GM19025 (cell line): Measurements from ENCODE around the gene GSE1.

Source experiments
- ATAC-seq: cut with Tn5 transposase; IDR thresholded peaks from one replicate; pipeline ENCODE4 v1.9.1; 2021; ENCODE audit warnings: mild to moderate bottlenecking, low read depth, moderate library complexity; ENCODE audit not compliant: unreplicated experiment

Gene GSE1

DNA sequence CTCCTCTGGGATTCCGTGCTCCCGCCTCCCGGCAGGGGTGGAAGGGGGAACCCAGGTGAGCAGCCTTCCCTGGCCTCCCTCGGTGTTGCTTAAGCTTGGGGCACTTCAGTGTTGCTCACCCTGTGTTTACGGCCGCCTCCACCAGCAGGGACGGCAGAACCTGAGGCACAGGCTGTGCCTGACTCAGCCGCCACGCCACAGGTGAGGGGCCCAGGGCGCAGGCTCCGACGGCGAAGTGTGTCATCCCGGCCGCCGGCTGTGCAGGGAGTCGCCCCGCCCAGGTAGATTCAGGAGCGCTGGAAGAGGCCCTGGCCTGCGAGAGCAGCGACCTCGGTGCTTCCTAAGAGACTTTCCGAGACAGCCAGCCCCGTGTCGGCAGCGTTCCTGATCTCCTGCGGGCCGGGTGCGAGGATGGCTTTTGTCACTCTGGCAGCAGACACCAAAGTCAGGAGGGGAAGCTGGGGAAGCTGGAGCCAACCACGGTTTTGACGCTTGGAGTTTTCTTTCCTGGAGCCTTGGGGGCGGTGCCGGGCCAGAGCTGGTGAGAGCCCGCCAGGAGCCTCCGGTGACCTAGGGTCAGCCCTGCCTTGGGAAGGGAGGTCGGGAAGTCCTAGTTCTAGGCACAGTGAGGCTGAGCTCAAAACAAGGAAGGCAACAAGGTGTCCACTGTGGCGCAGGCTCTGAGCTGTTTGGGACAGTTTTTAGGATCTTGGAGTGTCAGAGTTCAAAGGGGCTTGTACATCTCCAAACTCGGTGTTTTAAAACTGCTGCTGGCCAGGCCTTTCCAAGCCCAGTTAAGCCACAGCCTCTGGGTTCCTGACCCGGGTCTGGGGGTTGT lies 2.1 kb downstream of the GSE1 start:
- no peak for ATAC-seq

DNA sequence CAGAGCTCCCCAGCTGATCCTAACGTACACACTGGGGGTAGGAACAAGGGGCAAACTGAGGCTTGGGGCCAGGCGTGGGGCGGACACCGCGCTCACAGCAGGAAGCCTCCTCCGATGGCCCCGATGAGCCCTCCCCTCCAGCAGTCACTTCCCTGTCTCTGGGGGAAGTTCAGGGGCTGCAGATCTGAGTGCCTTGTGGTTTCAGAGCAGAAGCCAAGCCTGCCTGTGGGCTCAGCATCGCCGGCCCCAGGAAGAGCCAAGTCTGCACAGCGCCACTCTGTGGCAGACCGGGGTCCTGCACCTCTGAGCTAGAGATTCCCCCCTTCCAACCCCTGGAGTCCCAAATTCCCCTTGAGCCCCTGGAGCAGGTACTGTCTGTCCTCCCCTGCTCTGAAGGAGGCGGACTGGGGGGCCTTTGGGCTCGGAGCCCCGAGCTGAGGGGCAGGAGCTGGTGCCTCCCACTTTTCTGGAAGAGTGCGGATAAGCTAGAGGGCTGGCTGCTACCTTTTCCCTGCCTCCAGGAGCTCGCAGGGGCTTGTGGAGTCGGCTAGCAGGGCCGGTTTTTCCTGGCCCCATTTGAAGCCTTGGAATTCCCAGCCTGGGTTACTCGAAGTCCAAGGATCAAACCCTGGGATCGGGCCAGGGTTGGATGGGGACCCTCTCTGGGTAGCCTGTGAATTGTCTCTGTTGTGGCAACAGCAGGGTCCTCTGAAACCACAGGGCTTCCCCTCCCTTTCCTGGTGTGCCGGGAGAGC lies 2.9 kb downstream of the GSE1 start:
- no peak for ATAC-seq

DNA sequence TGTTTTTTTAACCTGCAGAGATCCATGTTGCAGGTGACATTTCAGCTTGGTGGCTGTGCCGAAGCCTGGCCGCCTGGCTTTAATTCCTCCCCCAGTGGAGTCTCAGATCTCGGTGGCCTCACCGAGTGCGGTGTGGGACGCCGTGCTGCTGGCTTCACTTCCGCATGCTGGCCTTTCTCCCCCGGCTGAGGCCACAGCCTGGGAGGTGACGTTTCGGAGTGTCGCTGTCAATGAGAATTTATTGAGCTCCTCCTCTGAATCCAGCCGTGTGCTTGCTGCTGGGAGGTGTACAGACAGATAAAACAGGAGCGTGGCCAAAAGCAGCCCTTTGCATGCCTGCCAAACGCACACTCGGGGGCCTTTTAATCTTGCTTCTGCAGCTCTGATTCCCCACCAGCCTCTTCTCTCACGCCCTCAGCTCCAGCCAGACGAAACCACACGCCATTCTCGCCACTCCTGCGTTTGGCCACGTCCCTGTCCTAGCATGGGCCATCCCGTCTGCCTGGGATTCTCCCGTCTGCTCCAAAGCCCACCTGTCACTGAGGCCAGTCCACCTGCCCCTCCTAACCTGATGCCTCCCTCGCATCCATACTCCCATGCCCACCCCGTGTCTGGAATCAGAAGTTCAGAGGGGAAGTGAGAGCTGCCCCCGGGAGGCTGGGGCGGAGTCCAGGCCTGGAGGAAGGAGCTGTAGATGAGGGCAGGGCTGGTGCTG lies 3.6 kb downstream of the GSE1 start:
- no peak for ATAC-seq

DNA sequence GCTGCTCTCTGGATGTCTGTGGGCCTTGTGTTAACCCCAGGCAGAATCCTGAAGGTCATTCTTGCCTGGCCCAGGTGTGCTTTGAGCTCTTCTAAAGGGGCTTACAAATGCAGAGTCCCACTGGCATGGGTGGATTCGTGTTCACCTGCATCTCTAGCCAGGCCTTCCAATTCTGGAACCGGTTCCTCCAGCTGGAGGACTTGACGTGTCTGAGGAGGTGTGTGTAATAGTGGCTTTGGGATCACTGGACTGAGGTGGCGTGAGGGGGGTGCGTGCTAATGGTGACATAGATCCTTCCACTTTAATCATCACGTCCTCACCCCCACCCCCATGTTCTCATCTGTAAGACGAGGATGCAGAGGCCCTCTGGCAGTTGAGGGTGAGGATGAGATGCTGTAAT lies 4.8 kb downstream of the GSE1 start:
- ATAC-seq = no peak

DNA sequence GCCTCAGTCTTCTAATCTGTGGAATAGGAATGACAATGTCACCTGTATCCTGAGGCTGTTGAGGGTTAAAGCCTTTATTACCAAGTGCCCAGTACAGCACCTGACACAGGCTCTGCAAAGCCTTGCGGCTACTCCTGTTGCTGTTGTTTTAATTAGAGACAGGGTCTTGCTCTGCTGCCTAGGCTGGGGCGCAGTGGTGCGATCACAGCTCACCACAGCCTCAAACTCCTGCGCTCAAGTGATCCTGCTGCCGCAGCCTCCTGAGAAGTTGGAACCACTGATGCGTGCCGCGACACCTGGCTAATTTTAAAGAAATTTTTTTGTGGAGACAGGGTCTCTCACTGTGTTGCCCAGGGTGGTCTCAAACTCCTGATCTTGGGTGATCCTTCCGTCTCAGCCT lies 5.4 kb downstream of the GSE1 start:
- no peak for ATAC-seq

DNA sequence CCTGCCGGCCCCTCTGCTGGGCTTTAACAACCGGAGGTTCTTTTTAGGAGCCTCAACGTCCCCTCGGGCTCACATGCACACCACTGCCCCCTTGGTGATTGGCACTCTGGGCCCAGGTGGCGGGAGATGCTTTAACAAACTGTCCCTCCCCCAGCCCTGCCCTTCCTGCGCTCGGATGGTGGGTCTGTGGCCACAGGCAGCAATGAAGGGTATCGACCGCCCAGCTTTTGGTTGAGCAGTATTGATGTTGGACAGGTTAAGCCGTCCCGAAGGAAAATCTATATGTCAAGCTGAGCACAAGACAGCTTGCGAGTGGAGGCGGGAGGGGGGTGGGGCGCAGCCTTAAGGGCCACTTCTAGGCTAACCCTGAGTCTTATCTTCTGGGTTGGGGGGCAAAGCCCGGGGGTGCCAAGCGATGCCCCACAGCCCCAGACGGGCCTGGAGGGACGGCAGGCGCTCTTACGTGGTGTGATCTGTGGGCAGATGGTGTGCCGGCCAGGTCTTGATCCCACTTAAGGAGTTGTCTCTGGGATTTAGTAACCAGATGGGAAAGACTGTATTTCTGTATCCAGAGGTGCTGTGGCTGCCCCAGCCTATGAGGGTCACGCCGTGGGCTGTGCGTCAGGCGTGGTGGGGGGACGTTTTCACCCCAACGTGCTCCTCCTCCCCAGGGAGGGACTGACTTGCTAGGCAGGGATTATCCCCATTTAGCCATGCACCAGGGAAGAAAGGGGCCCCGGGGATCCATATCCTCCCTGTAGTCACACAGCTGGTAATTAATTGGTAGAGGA lies 6.2 kb downstream of the GSE1 start:
- no peak for ATAC-seq

DNA sequence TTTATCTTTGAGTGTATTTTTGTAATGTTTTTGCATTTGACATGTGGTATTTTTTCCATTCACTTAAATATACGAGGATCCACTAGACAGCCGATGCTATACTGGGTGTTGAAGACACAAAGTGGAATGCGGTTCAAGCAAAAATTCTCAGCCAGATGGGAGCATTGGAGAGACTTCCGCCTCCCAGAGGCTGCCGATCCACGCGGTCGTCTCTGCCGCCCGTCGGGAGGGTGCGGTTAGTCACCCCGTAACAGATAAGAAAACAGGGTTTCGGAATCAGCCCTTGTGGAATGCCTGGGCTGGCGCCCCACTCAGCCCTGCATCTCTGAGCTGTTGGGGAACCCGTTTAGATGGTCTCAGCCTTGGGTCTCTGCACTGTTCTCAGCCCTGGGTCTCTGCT lies 7.3 kb downstream of the GSE1 start:
- no peak for ATAC-seq

DNA sequence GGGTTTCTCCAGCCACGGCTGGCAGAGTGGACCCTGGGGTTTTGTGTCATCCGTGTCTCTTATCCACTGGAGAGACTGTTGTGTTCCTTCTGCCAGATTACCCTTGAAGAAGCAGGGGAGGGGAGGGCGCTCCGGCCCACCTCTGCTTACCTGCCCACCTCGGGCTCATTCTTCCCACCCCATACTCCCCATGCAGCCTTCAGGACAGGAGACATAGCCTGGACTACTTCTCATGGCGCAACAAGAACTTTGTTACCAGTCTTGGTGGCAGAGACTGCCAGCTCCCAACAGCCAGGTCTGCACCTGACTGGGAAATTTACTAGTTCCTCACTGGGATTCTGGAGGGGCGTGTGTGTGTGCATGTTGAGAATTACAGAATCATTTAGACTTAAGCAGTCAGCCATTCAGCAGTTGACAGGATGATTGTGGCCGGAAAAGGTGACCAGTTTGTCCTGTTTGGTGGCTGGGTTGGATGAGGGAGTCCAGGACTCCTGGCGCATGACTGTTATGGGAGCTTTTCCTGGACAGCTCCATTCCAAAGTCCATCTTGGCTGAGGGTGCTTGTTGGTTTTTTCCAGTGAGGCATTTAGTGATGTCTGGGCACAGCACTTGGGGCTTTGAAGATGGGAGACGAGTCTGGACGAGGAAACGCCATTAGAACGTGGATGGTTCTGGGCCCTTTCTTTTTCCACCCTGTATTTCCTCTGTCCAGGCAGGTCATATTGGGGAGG lies 8.7 kb downstream of the GSE1 start:
- ATAC-seq = no peak

DNA sequence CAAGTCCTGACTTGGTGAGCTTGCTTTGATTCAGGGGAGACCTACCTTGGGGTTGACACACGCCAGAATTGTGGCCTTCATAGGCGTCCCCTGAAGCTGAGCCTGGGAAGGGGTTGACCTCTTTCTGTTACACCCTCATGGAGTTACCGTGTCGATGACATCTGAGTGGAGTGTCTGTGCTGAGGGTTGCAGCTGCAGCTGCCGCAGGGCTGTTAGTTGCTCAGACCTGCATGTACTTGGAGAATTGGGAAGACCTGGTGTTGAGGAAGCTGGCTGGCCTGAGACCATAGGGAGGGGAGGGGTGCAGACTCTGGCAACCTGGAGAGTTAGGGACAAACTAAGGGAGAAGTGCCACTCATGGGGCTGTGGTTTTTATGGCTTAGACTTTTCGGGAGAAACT lies 9.6 kb downstream of the GSE1 start:
- ATAC-seq = no peak

DNA sequence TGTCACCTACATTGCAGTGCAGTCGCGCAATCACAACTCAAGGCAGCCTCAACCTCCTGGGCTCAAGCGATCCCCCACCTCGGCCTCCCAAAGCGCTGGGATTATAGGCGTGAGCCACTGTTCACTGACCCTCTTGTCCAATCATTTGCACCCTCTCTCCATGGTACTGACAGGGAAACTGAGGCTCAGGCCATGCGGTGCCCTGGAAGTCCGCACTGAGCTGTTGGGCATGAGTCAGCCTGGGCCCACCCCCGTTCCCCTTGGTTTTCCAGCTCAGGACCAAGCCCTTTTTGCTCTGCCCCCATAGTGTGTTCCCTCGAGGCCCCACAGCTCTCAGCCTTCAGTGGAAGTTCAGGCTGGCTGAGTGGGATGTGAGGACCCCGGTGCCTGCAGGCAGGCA lies 10.1 kb downstream of the GSE1 start:
- no peak for ATAC-seq

DNA sequence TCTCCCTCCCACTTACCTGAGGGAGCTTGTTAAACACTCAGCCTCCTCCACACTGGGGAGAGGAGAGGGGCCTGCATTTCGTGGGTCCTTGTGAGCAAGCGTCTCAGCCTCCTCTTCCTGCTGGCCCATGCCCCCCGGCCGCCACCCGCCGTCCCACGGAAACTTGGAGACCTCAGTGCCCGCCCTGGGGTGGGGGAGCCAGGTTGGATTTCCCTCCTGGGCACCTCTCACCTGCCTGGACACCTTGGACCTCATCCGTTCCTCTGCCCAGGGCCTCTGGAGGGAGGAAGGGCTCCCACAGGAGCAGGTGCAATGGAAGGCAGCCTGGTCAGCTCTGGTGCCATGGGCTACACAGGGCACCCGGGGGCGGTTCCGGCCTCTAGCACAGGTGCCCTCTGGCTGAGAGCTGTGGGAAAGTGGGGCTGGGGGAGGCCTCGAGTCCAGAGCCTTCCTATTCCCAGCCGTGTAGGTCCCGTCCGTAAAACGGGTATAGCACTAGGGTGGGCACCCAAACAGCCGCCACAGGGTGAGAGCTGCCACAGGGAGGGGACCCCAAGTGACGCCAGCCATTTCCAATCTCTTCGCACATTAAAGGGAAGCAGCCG lies 11.0 kb downstream of the GSE1 start:
- no peak for ATAC-seq

DNA sequence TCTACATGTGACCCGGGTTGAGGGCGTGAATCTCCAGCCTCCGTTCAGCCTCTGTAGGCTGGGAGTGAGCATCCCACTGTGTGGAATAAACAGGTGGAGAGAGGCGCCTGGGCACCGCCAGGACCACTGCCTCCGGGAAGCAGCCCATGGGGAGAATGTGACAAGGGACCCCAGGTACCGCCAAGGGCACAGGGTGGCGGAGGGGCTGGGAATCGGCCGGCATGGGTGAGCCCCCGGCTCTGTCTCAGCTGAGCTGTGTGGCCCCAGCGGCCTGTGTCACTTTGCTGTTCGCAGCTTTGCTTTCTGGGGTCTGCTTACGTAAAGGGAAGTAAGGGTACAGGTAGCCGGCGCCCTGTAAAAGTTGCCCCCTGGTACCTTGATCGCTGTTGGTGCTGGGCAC lies 11.5 kb downstream of the GSE1 start:
- ATAC-seq = no peak

DNA sequence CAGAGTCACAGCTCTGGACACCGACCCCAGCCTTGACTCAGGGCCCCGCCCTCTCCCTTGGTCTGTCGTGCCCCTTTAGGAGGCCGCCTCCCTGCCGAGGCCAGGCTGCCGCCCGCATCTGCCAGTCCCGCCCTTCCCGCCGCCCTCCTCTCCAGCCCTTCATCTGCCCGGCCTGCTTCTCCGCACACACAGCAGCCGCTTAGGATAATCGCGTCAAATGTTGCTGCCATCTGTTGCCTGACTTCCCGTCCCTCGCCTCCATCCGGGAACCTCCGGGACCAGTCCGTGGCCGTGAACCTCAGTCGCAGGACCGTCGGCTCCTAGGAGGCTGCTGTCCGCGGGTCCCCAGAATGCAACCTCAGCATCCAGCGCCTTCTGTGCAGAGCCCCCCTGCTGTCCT lies 11.9 kb downstream of the GSE1 start:
- ATAC-seq = no peak

DNA sequence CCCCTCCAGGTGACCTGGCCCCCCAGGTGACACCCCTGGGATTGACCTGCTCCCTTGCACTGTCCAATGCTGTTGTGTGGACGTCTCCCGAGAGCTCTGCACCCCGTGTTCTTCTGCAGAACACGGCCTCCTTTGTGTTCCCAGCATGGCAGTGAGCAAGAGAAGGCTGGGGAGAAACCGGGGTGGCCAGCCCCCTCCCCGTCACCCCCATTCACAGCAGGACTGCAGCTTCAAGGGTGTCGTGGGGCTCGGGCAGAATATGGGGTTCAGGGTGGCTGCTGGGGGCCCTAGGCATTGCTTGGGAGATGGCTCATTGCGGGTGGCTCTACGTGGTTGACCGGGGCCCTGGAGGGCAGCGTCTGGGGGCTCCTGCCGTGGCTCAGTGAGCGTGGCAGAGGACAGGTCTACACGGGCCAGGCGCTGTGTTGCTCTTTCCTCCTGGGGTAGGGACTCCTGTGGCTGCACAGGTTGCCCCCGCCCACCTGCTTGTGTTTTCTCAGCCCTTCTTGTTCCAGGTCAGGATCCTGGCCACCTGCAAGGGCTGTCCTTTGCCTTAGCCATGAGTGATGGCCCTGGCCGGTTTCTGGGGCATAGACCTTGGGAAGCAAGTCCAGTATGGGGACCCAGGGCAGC lies 12.5 kb downstream of the GSE1 start:
- no peak for ATAC-seq

DNA sequence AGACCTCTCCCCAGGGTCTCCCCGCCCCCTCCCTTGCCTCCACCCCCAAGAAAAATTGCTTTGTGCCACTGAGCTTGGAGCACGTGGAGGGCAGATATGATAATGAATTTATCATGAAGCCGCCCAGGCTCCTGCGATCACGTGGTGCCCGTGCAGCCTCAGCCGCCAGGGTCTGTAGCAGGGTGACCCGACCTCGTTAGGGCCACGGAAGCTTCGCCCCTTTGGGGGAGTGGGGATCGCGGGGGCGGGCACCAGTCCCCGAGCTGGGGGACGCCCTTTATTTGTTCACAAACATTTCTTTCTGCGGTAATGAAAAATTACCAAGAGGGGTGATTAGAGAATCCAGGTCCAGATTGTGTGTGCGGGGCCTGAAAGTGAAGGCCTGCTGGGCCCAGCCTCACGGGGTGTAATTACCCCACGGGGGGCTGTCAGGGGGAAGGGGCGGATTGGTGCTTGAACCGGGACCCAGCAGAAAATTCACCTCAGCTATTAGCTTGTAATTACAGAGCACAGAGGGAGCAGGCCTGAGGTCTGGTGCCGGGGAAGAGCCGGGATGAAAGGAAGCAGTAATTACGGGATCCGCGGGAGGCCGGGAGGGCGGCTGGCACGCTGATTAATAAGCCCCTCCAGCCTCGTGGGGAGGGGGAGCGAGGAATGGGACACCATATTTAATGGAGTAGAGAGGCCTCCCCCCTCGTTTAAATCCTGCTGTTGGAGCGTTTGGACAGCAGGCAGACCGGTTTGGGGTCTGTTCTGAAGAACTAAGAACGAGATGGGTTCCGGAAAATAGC lies 13.3 kb downstream of the GSE1 start:
- ATAC-seq = no peak

DNA sequence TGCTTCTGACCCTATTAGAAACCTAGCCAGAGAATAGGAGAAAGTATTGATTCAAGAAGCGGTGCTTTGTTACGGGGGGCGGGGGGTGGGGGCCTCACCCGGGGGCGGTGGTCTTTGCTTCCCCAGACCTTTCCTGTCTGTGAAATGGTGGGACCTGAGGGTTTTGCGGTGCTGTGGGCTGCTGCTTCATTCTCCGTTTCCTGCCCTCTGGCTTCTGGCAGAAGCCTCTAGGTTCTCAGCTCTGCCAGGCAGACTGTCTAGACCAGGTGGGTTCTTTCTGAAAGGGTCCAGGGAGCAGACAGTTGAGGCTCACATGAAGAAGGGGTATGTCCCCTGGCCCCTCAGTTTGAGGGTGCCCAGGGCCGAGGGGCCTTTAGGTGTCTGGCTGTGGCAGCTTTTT lies 14.0 kb downstream of the GSE1 start:
- no peak for ATAC-seq

DNA sequence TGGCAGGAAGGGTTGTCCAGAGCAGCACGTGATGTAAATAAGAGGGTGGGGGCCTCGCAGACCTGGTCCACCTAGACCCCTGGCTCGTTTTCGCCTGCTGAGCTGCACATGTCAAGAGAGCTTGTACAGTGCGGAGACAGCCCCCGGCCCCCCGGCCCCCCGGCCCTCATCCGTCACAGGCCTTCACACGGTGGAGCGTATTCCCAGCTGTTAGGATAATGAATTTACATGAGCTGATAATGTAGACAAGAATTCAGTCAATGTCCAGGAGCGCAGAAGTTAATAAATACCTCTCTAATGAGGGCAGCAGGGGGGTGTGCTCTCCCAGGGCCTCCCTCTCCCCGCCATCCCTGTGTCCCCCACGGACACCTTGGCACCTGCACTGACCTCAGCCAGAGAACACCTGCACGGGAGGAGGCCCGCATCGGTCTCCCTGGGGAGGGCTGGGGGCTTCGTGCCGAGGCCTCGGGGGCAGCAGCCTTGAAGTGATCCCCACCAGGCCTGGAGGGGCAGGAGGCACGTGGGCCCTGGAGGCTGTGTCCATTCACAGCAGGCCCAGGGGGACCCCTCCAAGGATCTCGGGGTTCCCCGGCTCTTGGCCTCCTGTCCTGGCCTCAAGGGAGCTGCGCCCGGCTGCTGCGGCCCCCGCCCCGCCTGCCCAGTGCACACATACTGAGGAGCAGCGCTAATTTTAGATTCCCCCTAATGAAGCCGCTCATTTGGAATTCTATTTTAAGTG lies 14.6 kb downstream of the GSE1 start:
- no peak for ATAC-seq

DNA sequence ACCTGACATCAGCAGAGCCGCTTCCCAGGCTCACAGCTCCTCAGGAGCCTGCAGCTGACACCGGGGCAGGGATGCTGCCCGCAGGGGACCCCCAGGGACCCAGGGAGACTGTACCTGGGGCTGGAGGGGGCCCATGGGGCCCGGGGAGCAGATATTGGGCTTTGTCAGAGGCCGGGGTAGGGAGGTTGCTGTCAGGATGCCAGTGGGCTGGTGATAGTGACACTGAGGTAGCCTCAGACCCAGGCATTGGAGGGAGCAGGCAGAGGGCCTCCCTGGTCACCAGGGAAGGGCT lies 15.1 kb downstream of the GSE1 start:
- no peak for ATAC-seq
